K562 (cell line): ENCODE data around the gene TNFRSF11A. TPM values are rescaled to one million over a fixed set of nuclear protein-coding genes. Genes with fewer than 3 reads are reported as not detected.

Experiments used
- ATAC-seq: fragments of 200-7000 bp; cut with Tn5 transposase; 3 replicates; pipeline ENCODE4 v1.9.1; 2020; ENCODE audit warnings: moderate library complexity
- BruUV-seq: library from RNA; stranded (reverse); fragments of 400-500 nt; replicated peaks from 2 replicates; lab custom pipeline; 2021; lab: Mats Ljungman, UMichigan
- CTCF ChIA-PET: fragments of 300-600 bp; formaldehyde crosslinking; extraction: SDS; loops from one replicate; lab custom pipeline; 2021; ENCODE audit warnings: low intra/inter-chr PET ratio; lab: Yijun Ruan, JAX
- POLR2A ChIA-PET: fragments of 300-600, 350-650 bp; sonication (Branson Sonifier 250); formaldehyde crosslinking; extraction: SDS; loops from one replicate; lab custom pipeline; 2021; ENCODE audit warnings: antibody characterized with exemption, inconsistent platforms; lab: Yijun Ruan, JAX
- DNase-seq, 4 experiments: peaks; one replicate each; pipeline versions ENCODE4 v3.0.0 to v3.0.0-alpha.2; 2011 to 2018; ENCODE audit warnings: low spot score in 3 of 4, mixed read lengths in 3 of 4; ENCODE audit errors: extremely low read depth in 1 of 4
- FAIRE-seq: peaks from 2 replicates; lab custom pipeline; 2011; peaks lifted over from hg19 to GRCh38; lab: Jason Lieb, UNC
- H2AFZ ChIP-seq: 2 replicates; pipeline ENCODE4 v1.6.0; 2011; ENCODE audit warnings: low read depth, low read length, control low read depth, inconsistent platforms
- H3K27ac ChIP-seq: fragments of 200-600 bp; 3 replicates; pipeline ENCODE4 v1.8.0; 2011; ENCODE audit warnings: low read depth, mild to moderate bottlenecking, control low read depth, inconsistent platforms, low read length, moderate library complexity, mixed read lengths; ENCODE audit errors: extremely low read depth
- H3K27me3 ChIP-seq, 2 experiments: fragments of 300-600 bp in 1 of 2; 2 replicates in 1 of 2; 3 replicates in 1 of 2; pipeline versions ENCODE4 v1.6.0 to v1.8.0; 2011; ENCODE audit warnings: inconsistent platforms in 2 of 2, low read length in 2 of 2, mild to moderate bottlenecking in 1 of 2, mixed read lengths in 1 of 2, moderate library complexity in 1 of 2; ENCODE audit not compliant: control insufficient read depth in 2 of 2, insufficient read depth in 2 of 2
- H3K36me3 ChIP-seq: fragments of 300-600 bp; 3 replicates; pipeline ENCODE4 v1.8.0; 2011; ENCODE audit warnings: mild to moderate bottlenecking, low read length, inconsistent platforms; ENCODE audit not compliant: control insufficient read depth, insufficient read depth
- H3K4me1 ChIP-seq, 2 experiments: fragments of 200-600 bp in 1 of 2; replicated peaks in 1 of 2; 2 replicates in 1 of 2; 3 replicates in 1 of 2; pipeline versions ENCODE4 v1.5.1 to v1.8.0; 2011; ENCODE audit warnings: inconsistent platforms in 2 of 2, low read length in 2 of 2, mild to moderate bottlenecking in 1 of 2, mixed read lengths in 1 of 2, moderate library complexity in 1 of 2; ENCODE audit not compliant: control insufficient read depth in 2 of 2, insufficient read depth in 2 of 2
- H3K4me2 ChIP-seq: 2 replicates; pipeline ENCODE4 v1.6.1; 2011; ENCODE audit warnings: low read length, control low read depth, inconsistent platforms, mixed read lengths; ENCODE audit not compliant: insufficient read depth
- H3K4me3 ChIP-seq: fragments of 200-600 bp; sonication (generic), shearing (Covaris generic); 2 replicates; pipeline ENCODE4 v1.5.1; 2016; ENCODE audit warnings: control low read depth, inconsistent platforms
- H3K79me2 ChIP-seq: fragments of 200-600 bp; 3 replicates; pipeline ENCODE4 v1.8.0; 2011; ENCODE audit warnings: low read length, inconsistent platforms; ENCODE audit not compliant: control insufficient read depth, insufficient read depth
- H3K9ac ChIP-seq, 2 experiments: 2 replicates each; pipeline versions ENCODE4 v1.6.0 to v1.6.1; 2011; ENCODE audit warnings: low read depth in 2 of 2, low read length in 2 of 2, control low read depth in 1 of 2, inconsistent platforms in 1 of 2, mild to moderate bottlenecking in 1 of 2, mixed read lengths in 1 of 2; ENCODE audit not compliant: insufficient read depth in 1 of 2
- H3K9me1 ChIP-seq: one replicate; pipeline ENCODE4 v1.6.0; 2011; ENCODE audit warnings: inconsistent platforms, mild to moderate bottlenecking, low read length, moderate library complexity; ENCODE audit not compliant: control insufficient read depth, insufficient read depth
- H3K9me3 ChIP-seq: replicated peaks from 2 replicates; pipeline ENCODE4 v1.5.1; 2011; ENCODE audit warnings: low read depth, low read length, inconsistent platforms; ENCODE audit not compliant: control insufficient read depth, insufficient read depth
- H4K20me1 ChIP-seq: replicated peaks from 2 replicates; pipeline ENCODE4 v1.6.1; 2011; ENCODE audit warnings: low read length, inconsistent platforms, mixed read lengths; ENCODE audit not compliant: control insufficient read depth, insufficient read depth
- CSDE1 ChIP-seq, 2 experiments: fragments of 450-650 bp; IDR thresholded peaks; 2 replicates each; pipeline ENCODE4 v1.6.1; 2016; ENCODE audit warnings: mild to moderate bottlenecking in 1 of 2
- MAFG ChIP-seq: fragments of 450-650 bp; conservative IDR thresholded peaks from 2 replicates; pipeline ENCODE4 v1.6.1; 2016; ENCODE audit warnings: missing genetic modification characterization, missing compliant biosample characterization
- MCM7 ChIP-seq, 2 experiments: fragments of 450-650 bp; IDR thresholded peaks; 2 replicates each; pipeline ENCODE4 v1.6.1; 2016 to 2018
- POLR2H ChIP-seq: IDR thresholded peaks from 2 replicates; pipeline ENCODE4 v1.6.1; 2016; ENCODE audit warnings: missing genetic modification characterization, low read depth, mild to moderate bottlenecking, control low read depth, missing compliant biosample characterization, moderate library complexity
- RBM17 ChIP-seq: fragments of 200-400 bp; formaldehyde crosslinking; IDR thresholded peaks from 2 replicates; pipeline ENCODE4 v1.6.1; 2017; ENCODE audit warnings: low read depth, mild to moderate bottlenecking, low read length, borderline replicate concordance
- SP1 ChIP-seq: sonication (generic); formaldehyde crosslinking; IDR thresholded peaks from 2 replicates; pipeline ENCODE4 v1.8.1; 2022; ENCODE audit warnings: mild to moderate bottlenecking, missing genetic modification reagents
- SPI1 ChIP-seq: IDR thresholded peaks from 2 replicates; pipeline ENCODE4 v1.6.1; 2011; ENCODE audit warnings: low read depth, low read length, control low read depth, borderline replicate concordance
- TEAD4 ChIP-seq, 2 experiments: sonication (generic) in 1 of 2; formaldehyde crosslinking in 1 of 2; IDR thresholded peaks; 2 replicates each; pipeline versions ENCODE4 v1.6.1 to v1.8.0; 2012 to 2022; ENCODE audit warnings: borderline replicate concordance in 1 of 2, inconsistent platforms in 1 of 2, low read length in 1 of 2, mild to moderate bottlenecking in 1 of 2, missing genetic modification reagents in 1 of 2
- TOE1 ChIP-seq, 2 experiments: fragments of 450-650 bp in 1 of 2; sonication (generic) in 1 of 2; formaldehyde crosslinking in 1 of 2; IDR thresholded peaks; 2 replicates each; pipeline versions ENCODE4 v1.7.1 to v1.8.0; 2016 to 2022; ENCODE audit warnings: borderline replicate concordance in 2 of 2, mild to moderate bottlenecking in 2 of 2, antibody characterized with exemption in 1 of 2, inconsistent platforms in 1 of 2, low read depth in 1 of 2, missing genetic modification reagents in 1 of 2, moderate library complexity in 1 of 2
- XRCC3 ChIP-seq: fragments of 450-650 bp; IDR thresholded peaks from 2 replicates; pipeline ENCODE4 v1.6.1; 2017; ENCODE audit warnings: mild to moderate bottlenecking, moderate library complexity
- ZNF184 ChIP-seq: sonication (generic); formaldehyde crosslinking; IDR thresholded peaks from 2 replicates; pipeline ENCODE4 v1.5.0; 2020; ENCODE audit warnings: missing genetic modification reagents
- WGBS: fragments of 100-300 bp; shearing (Covaris generic); methylation state at CpG from one replicate; pipeline ENCODE4 v1.1.6; 2016; ENCODE audit warnings: low coverage, mixed read lengths; ENCODE audit not compliant: insufficient coverage; ENCODE audit errors: missing lambda C conversion rate; 5-methylcytosine and 5-hydroxymethylcytosine counted together
- in situ Hi-C: fragments of 300-500 bp; cut with MboI; formaldehyde crosslinking; loops from 4 replicates; pipeline ENCODE4 v1.15.0; 2018; ENCODE audit warnings: inconsistent platforms, mixed read lengths
- intact Hi-C: fragments of 100-400 bp; cut with micrococcal nuclease; formaldehyde crosslinking; loops from 2 replicates; pipeline ENCODE4 v1.14.2; 2022
- polyA plus RNA-seq, 8 experiments: library from polyadenylated mRNA; depleted of rRNA in 4 of 8; stranded (reverse) in 5 of 8; unstranded in 3 of 8; fragments of >200 nt; fragmentation: Nextera tagmentation in 2 of 8; fragmentation: Illumina TruSeq in 1 of 8; extraction: Ambion mirVana in 2 of 8; extraction: Trizol in 1 of 8; gene quantifications; 2 replicates each; pipeline versions ENCODE4 v1.2.1 to v1.2.3, GENCODE V29; 2011 to 2014; ENCODE audit warnings: inconsistent platforms in 1 of 8, missing spikeins in 1 of 8
- total RNA-seq, 7 experiments: library from RNA; depleted of rRNA in 6 of 7; stranded (reverse); fragments of >200 nt in 6 of 7; fragmentation: Illumina TruSeq in 2 of 7; extraction: Trizol in 2 of 7; gene quantifications; 2 replicates each; pipeline versions ENCODE4 v1.2.1 to v1.2.3, GENCODE V29; 2011 to 2021; ENCODE audit warnings: low replicate concordance in 1 of 7
- TF ChIP-seq, protein P1 (sequence below): IDR thresholded peaks from 2 replicates; pipeline ENCODE4 v1.6.1; 2011; ENCODE audit not compliant: insufficient read length; ENCODE audit errors: extremely low read depth
- TF ChIP-seq, protein P2 (sequence below): sonication (generic); formaldehyde crosslinking; IDR thresholded peaks from 2 replicates; pipeline ENCODE4 v1.5.0; 2020; ENCODE audit warnings: missing genetic modification reagents
- TF ChIP-seq, protein P3 (sequence below): fragments of 450-650 bp; IDR thresholded peaks from 2 replicates; pipeline ENCODE4 v1.6.1; 2016; ENCODE audit warnings: borderline replicate concordance

TNFRSF11A gene
- total and polyA plus RNA-seq, 9 of the 15 experiments (the other 6 are each of a cell fraction or from before 2014, with no cell fraction given), result 0.03 to 0.06 (median 0.04) TPM; not detected in 6

DNA sequence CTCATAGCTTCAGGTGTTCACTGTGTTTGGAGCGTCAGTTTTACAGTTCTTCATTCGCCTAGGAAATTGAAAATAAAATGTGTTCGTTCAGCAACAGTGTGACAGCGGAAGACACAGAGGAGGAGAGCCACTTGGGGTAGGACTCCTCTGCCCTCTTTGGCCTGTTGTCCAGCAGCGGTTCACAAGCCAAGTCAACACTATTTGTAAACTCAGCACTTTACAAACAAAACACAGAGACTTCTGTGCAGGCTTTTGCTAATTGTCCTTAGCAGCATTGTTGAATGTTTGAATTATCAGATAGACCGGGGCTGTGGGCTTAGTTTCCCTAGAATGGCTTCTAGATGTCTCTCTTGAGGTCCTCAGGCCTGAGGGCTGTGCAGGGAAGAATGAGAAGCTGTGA lies 73.2 kb downstream of the TNFRSF11A start (continued):
- TF ChIP-seq TEAD4 (IDR thresholded peaks at IDR 0.05; ENCODE audit: low read length), result no peak
- TF ChIP-seq TEAD4 (CRISPR knock-in tag; IDR thresholded peaks at IDR 0.05; ENCODE audit: borderline replicate concordance), result no peak
- TF ChIP-seq XRCC3, result no peak
- TF ChIP-seq, protein P1, sequence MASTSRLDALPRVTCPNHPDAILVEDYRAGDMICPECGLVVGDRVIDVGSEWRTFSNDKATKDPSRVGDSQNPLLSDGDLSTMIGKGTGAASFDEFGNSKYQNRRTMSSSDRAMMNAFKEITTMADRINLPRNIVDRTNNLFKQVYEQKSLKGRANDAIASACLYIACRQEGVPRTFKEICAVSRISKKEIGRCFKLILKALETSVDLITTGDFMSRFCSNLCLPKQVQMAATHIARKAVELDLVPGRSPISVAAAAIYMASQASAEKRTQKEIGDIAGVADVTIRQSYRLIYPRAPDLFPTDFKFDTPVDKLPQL, result no peak
- TF ChIP-seq ZNF184 (CRISPR knock-in tag), result no peak
- TF ChIP-seq MAFG (tag), result 0 out of 2 replicates have a peak, but pooled peaks have one; percentile 14
- no peak for TF ChIP-seq TOE1 (IDR thresholded peaks at IDR 0.05; ENCODE audit: borderline replicate concordance)
- no peak for TF ChIP-seq TOE1 (CRISPR knock-in tag; IDR thresholded peaks at IDR 0.05; ENCODE audit: borderline replicate concordance, low read depth)
- TF ChIP-seq, protein P2, sequence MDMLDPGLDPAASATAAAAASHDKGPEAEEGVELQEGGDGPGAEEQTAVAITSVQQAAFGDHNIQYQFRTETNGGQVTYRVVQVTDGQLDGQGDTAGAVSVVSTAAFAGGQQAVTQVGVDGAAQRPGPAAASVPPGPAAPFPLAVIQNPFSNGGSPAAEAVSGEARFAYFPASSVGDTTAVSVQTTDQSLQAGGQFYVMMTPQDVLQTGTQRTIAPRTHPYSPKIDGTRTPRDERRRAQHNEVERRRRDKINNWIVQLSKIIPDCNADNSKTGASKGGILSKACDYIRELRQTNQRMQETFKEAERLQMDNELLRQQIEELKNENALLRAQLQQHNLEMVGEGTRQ (CRISPR knock-in tag), result no peak
- TF ChIP-seq POLR2H, result no peak

DNA sequence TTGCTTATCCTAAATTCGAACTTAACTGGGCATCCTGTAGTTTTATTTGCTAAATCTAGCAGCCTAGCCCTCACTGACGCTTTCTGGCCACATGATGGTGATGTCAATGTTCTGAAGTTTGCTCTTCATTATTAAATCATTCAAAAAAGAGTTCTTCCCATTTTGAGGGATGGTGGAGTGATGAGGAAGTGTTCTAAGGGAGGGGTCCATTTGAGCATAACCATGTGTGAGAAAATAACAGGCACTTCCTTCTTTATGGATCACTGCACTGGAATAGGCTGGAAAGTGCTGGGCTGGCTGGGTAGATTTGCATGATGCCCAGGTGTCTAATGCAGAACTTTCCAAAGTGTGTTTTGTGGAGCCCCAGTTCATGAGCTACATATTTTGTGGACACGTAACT lies 74.2 kb downstream of the TNFRSF11A start:
- no peaks in the 10 kb centered on the region; the same call in 1 of the 2 replicates for H3K9me3 ChIP-seq
- no peak overlapping the region for H3K27ac ChIP-seq
- BruUV-seq, result no TSS peak
- intact Hi-C loops, result no loop called here
- H3K9me1 ChIP-seq, result no peaks in the 10 kb centered on the region
- ChIA-PET CTCF (no interaction called here), POLR2A (no interaction called here)
- FAIRE-seq (no peak), ATAC-seq (no peak), DNase-seq (no peak)
- H3K27me3 ChIP-seq, result no peaks in the 10 kb centered on the region; a peak in 1 of 5 replicates
- H4K20me1 ChIP-seq, result no peaks in the 10 kb centered on the region
- H3K36me3 ChIP-seq, result no peaks in the 10 kb centered on the region
- H3K9ac ChIP-seq, result no peak overlapping the region
- no peaks in the 10 kb centered on the region; a peak in 1 of 5 replicates for H3K4me1 ChIP-seq
- in situ Hi-C loops, result no loop called here
- H3K4me2 ChIP-seq, result no peak overlapping the region
- 0% methylated on average over 2 of the region's 3 CpGs for WGBS
- TF ChIP-seq MCM7 (IDR thresholded peaks at IDR 0.05) (no peak), RBM17 (no peak), CSDE1 (IDR thresholded peaks at IDR 0.05) (no peak), SPI1 (peak; percentile 27; the same call in 1 of the 2 replicates), SP1 (CRISPR knock-in tag) (no peak)
- TF ChIP-seq, protein P3, sequence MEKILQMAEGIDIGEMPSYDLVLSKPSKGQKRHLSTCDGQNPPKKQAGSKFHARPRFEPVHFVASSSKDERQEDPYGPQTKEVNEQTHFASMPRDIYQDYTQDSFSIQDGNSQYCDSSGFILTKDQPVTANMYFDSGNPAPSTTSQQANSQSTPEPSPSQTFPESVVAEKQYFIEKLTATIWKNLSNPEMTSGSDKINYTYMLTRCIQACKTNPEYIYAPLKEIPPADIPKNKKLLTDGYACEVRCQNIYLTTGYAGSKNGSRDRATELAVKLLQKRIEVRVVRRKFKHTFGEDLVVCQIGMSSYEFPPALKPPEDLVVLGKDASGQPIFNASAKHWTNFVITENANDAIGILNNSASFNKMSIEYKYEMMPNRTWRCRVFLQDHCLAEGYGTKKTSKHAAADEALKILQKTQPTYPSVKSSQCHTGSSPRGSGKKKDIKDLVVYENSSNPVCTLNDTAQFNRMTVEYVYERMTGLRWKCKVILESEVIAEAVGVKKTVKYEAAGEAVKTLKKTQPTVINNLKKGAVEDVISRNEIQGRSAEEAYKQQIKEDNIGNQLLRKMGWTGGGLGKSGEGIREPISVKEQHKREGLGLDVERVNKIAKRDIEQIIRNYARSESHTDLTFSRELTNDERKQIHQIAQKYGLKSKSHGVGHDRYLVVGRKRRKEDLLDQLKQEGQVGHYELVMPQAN, result no peak
- no peak overlapping the region for H3K4me3 ChIP-seq
- H3K79me2 ChIP-seq, result no peaks in the 10 kb centered on the region
- no peak overlapping the region for H2AFZ ChIP-seq
